Spleen (tissue), 11 donors: ENCODE measurements around the gene DUSP22. TPM values are rescaled to one million over a fixed set of nuclear protein-coding genes. Genes with fewer than 3 reads are reported as not detected.
A peak's percentile ranks its signal among the peaks of the same experiment; 100 is the strongest.

Source experiments
- DNase-seq: peaks from one replicate; pipeline ENCODE4 v3.0.0-alpha.2; 2020
- H3K27ac ChIP-seq, 8 donors: fragments of 200-600 bp; sonication (generic) in 7 of 8; 1 replicate in 4 of 8; 2 replicates in 4 of 8; pipeline versions ENCODE4 v1.5.0 to v1.8.0; 2016 to 2021; ENCODE audit warnings: inconsistent platforms in 4 of 8, mild to moderate bottlenecking in 4 of 8, moderate library complexity in 1 of 8
- H3K27me3 ChIP-seq, 7 donors: fragments of 200-600 bp; sonication (generic) in 6 of 7; replicated peaks in 1 of 7; 1 replicate in 4 of 7; 2 replicates in 3 of 7; pipeline versions ENCODE4 v1.5.0 to v1.8.0; 2016 to 2021; ENCODE audit warnings: inconsistent platforms in 3 of 7, mild to moderate bottlenecking in 1 of 7
- H3K36me3 ChIP-seq, 6 donors: fragments of 200-600 bp; sonication (generic) in 5 of 6; 1 replicate in 4 of 6; 2 replicates in 2 of 6; pipeline versions ENCODE4 v1.5.0 to v1.8.0; 2016 to 2021; ENCODE audit warnings: inconsistent platforms in 2 of 6
- H3K4me1 ChIP-seq, 6 donors: fragments of 200-600 bp; sonication (generic) in 5 of 6; 1 replicate in 3 of 6; 2 replicates in 3 of 6; pipeline versions ENCODE4 v1.5.0 to v1.8.0; 2016 to 2021; ENCODE audit warnings: inconsistent platforms in 3 of 6
- H3K4me3 ChIP-seq, 8 donors: fragments of 200-600 bp; sonication (generic) in 7 of 8; 1 replicate in 4 of 8; 2 replicates in 4 of 8; pipeline versions ENCODE4 v1.5.0 to v1.8.0; 2016 to 2021; ENCODE audit warnings: inconsistent platforms in 4 of 8, mild to moderate bottlenecking in 4 of 8, moderate library complexity in 2 of 8
- H3K9me3 ChIP-seq, 8 donors: fragments of 200-600 bp; sonication (generic) in 7 of 8; 1 replicate in 4 of 8; 2 replicates in 4 of 8; pipeline versions ENCODE4 v1.5.0 to v1.8.0; 2016 to 2021; ENCODE audit warnings: inconsistent platforms in 4 of 8
- CTCF ChIP-seq, 11 experiments: fragments of 200-600 bp in 7 of 11; fragments of 450-650 bp in 4 of 11; sonication (generic) in 4 of 11; IDR thresholded peaks in 8 of 11; conservative IDR thresholded peaks in 3 of 11; 1 replicate in 7 of 11; 2 replicates in 4 of 11; pipeline versions ENCODE4 v1.4.0 to v1.8.0; 2016 to 2021; ENCODE audit warnings: antibody characterized with exemption in 11 of 11, inconsistent platforms in 4 of 11, mild to moderate bottlenecking in 1 of 11
- POLR2A ChIP-seq, 3 donors: fragments of 450-650 bp; IDR thresholded peaks; one replicate each; pipeline ENCODE4 v1.5.1; 2017; ENCODE audit warnings: antibody characterized with exemption in 3 of 3, mild to moderate bottlenecking in 1 of 3
- POLR2AphosphoS5 ChIP-seq, 3 donors: sonication (generic); formaldehyde crosslinking; IDR thresholded peaks; one replicate each; pipeline ENCODE4 v1.5.1; 2017; ENCODE audit warnings: antibody characterized with exemption in 3 of 3
- WGBS, 5 donors: extraction: QIAGEN DNeasy Blood & Tissue Kit in 3 of 5; methylation state at CpG; one replicate each; pipeline versions ENCODE4 v1.1.5 to v1.1.7; 2013 to 2018; 5-methylcytosine and 5-hydroxymethylcytosine counted together
- intact Hi-C: fragments of 100-400 bp; cut with DNase I; formaldehyde crosslinking; loops from one replicate; pipeline ENCODE4 v1.15.0; 2023; ENCODE audit warnings: low total_unique reads
- polyA plus RNA-seq, 3 donors: library from polyadenylated mRNA; stranded (reverse); fragments of 200-250 nt; gene quantifications; one replicate each; pipeline ENCODE4 v1.2.1, GENCODE V29; 2013
- total RNA-seq, 7 donors: library from RNA; depleted of rRNA in 3 of 7; stranded (reverse); fragments of >200 nt in 3 of 7; fragmentation: NEBNext Ultra II Directional in 4 of 7; extraction: Animal tissue kit (Norgen Biotek cat#: 25700) in 4 of 7; gene quantifications; one replicate each; pipeline versions ENCODE4 v1.1.0 to v1.2.1, GENCODE V29; 2016 to 2021
- donor health status: healthy with polysubstance abuse.
- donor health status: DM: no; HTN: no; CAD: no; lungs with moderate emphysema.
- donor health status: DM: no; HTN: no; CAD: no.
- donor health status: Bipolar disorder and iron deficiency.
- donor health status: healthy.
- donor health status: DM: no; HTN: no; CAD: no.
- donor health status: DM: yes; HTN: yes; CAD: no.

DUSP22 gene
- total and polyA plus RNA-seq, 10 donors, result 41.2 to 120 (median 69.4) TPM

- WGBS, 5 donors, result 76 to 88% (median 81%) methylated on average over 6 of the region's 6 CpGs
- Histone ChIP-seq H3K36me3 (peaks cover 0 to 4% (median 0%) of the 10 kb centered on the region in 6 donors), H3K9me3 (no peaks in the 10 kb centered on the region), H3K27ac (peak overlapping the region in 2 of 8 donors; percentile 42 to 79), H3K4me3 (no peak overlapping the region), H3K27me3 (no peaks in the 10 kb centered on the region), H3K4me1 (peaks cover 14 to 80% (median 61%) of the 10 kb centered on the region in 6 donors)
- no peak for DNase-seq
- no peak for TF ChIP-seq POLR2A (IDR thresholded peaks at IDR 0.05)
- no peak for TF ChIP-seq POLR2AphosphoS5 (IDR thresholded peaks at IDR 0.05)
- no peak for TF ChIP-seq CTCF (IDR thresholded peaks at IDR 0.05 in 8 of 11, conservative IDR thresholded peaks at IDR 0.05 in 3 of 11)
- intact Hi-C loops, result no loop called here
These were observed 22.9 kb downstream of the DUSP22 start for GRCh38 chr6:315226-315625.

- TF ChIP-seq POLR2A (IDR thresholded peaks at IDR 0.05) (no peak), POLR2AphosphoS5 (IDR thresholded peaks at IDR 0.05) (no peak), CTCF (IDR thresholded peaks at IDR 0.05 in 8 of 11, conservative IDR thresholded peaks at IDR 0.05 in 3 of 11) (no peak)
- peaks cover 14 to 82% (median 70%) of the 10 kb centered on the region in 6 donors for H3K4me1 ChIP-seq
- H3K27me3 ChIP-seq, result no peaks in the 10 kb centered on the region
- 77 to 84% (median 80%) methylated on average over 10 of the region's 10 CpGs for WGBS, 5 donors
- DNase-seq, result no peak
- intact Hi-C loops, result no loop called here
- H3K36me3 ChIP-seq, result peaks cover 0 to 4% (median 0%) of the 10 kb centered on the region in 6 donors
- H3K27ac ChIP-seq, result peak overlapping the region in 7 of 8 donors; percentile 2 to 76 (median 42)
- no peaks in the 10 kb centered on the region for H3K9me3 ChIP-seq
- H3K4me3 ChIP-seq, result no peak overlapping the region
These were observed 23.9 kb downstream of the DUSP22 start for GRCh38 chr6:315921-316752.

GRCh38 chr6:316753-317038, 24.4 kb downstream of the DUSP22 start:
- H3K4me3 ChIP-seq, result no peak overlapping the region
- peaks cover 0 to 4% (median 0%) of the 10 kb centered on the region in 6 donors for H3K36me3 ChIP-seq
- no peaks in the 10 kb centered on the region for H3K27me3 ChIP-seq
- no peak for TF ChIP-seq POLR2AphosphoS5 (IDR thresholded peaks at IDR 0.05)
- TF ChIP-seq POLR2A (IDR thresholded peaks at IDR 0.05), result no peak
- no peak for TF ChIP-seq CTCF (IDR thresholded peaks at IDR 0.05 in 8 of 11, conservative IDR thresholded peaks at IDR 0.05 in 3 of 11)
- H3K9me3 ChIP-seq, result no peaks in the 10 kb centered on the region
- no peak for DNase-seq
- peak overlapping the region in 7 of 8 donors; percentile 0 to 76 (median 42) for H3K27ac ChIP-seq
- intact Hi-C loops, result no loop called here
- H3K4me1 ChIP-seq, result peaks cover 14 to 82% (median 75%) of the 10 kb centered on the region in 6 donors

- Histone ChIP-seq H3K36me3 (peaks cover 0 to 1% (median 0%) of the 10 kb centered on the region in 6 donors), H3K4me3 (no peak overlapping the region), H3K9me3 (no peaks in the 10 kb centered on the region), H3K27ac (peak overlapping the region in 7 of 8 donors; percentile 0 to 76 (median 42)), H3K27me3 (no peaks in the 10 kb centered on the region), H3K4me1 (peaks cover 13 to 82% (median 76%) of the 10 kb centered on the region in 6 donors)
- intact Hi-C loops, result no loop called here
- 52 to 67% (median 59%) methylated on average over 7 of the region's 7 CpGs for WGBS, 5 donors
- TF ChIP-seq POLR2AphosphoS5 (IDR thresholded peaks at IDR 0.05), result peak in 1 of 3 donors; percentile 61
- TF ChIP-seq CTCF (IDR thresholded peaks at IDR 0.05 in 8 of 11, conservative IDR thresholded peaks at IDR 0.05 in 3 of 11), result no peak
- TF ChIP-seq POLR2A (IDR thresholded peaks at IDR 0.05), result no peak
- peak; percentile 85 for DNase-seq
These were observed 24.8 kb downstream of the DUSP22 start for GRCh38 chr6:317060-317447.
